Renal cortex interstitium (tissue), 11 donors: ENCODE data around the gene ITGB5. TPM values are rescaled to one million over a fixed set of nuclear protein-coding genes. Genes with fewer than 3 reads are reported as not detected.
"Not testable (repeated sequence)": the region's sequence is repeated elsewhere in the genome, so short reads cannot be mapped to it uniquely, and the experiment has no call there.

Experiments
- DNase-seq, 11 donors: peaks; one replicate each; pipeline ENCODE4 v3.0.0-alpha.2; 2013; ENCODE audit warnings: low read depth in 9 of 11, low spot score in 4 of 11; ENCODE audit errors: extremely low read depth in 1 of 11
- polyA plus RNA-seq, 3 donors: library from polyadenylated mRNA; unstranded; fragments of 120-200 nt; gene quantifications; one replicate each; pipeline ENCODE4 v1.2.1, GENCODE V29; 2013; ENCODE audit not compliant: insufficient read length in 3 of 3

Gene ITGB5
- polyA plus RNA-seq, 3 donors: 85.9 to 104 (median 99.4) TPM

- DNase-seq: no peak
These were observed 116.7 kb downstream of the ITGB5 start for GRCh38 chr3:124770336-124771082.

GRCh38 chr3:124769462-124769861 is 117.7 kb downstream of the ITGB5 start:
- DNase-seq: no peak

DNA sequence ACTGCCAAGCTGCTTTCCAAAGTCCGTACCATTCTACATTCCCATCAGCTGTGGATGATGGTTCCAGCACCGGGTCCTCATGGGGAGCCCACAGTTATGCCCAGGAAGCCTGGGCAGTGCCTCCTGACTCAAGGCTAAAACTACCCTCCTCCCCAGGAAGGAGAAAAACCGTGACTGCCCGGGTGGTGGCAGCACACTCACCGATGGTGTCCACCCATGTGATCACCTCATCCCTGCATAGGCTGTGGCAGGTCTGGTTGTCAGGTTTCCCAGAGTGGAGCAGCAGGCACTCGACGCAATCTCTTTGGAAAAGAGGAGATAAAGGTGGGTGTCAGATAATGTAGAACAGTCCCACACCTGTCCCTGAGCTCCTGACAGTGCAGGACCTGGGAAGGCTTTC is 118.4 kb downstream of the ITGB5 start:
- DNase-seq: no peak

DNA sequence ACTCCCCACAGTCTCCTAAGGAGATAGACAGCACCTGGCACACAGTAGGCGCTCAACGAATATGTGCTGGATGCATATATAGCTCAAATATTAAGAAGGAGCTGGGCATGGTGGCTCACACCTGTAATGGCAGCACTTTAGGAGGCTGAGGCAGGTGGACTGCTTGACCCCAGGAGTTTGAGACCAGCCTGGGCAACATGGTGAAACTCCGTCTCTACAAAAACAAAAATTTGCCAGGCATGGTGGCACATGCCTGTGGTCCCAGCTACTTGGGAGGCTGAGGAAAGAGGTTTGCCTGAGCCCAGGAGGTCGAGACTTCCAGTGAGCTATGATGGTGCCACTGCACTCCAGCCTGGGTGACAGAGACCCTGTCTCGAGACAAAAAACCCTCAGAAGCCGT is 119.5 kb downstream of the ITGB5 start:
- DNase-seq: no peak

DNA sequence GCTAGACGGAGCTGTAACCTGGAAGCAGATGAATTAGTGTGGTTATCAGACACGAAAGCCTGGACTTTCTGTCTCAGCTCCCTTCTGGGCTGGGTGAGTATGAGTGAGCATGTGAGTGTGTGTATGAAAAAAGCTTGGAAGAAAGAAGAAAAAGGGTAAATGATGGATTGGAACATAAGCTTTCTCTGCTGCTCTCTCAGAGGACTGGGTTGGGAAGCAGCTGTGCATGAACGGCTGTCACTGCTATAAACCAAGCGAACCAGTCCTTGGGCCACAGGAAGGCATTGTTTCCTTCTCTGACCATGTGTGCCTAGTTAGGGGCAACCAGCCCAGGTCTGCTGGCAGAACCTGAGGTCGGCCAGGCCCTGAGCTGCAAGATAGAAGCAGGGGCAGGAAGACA is 119.9 kb downstream of the ITGB5 start:
- DNase-seq: no peak

GRCh38 chr3:124766113-124767095 is 120.8 kb downstream of the ITGB5 start:
- DNase-seq: no peak

- DNase-seq: no peak
These were observed 121.8 kb downstream of the ITGB5 start for GRCh38 chr3:124765197-124765840.

DNA sequence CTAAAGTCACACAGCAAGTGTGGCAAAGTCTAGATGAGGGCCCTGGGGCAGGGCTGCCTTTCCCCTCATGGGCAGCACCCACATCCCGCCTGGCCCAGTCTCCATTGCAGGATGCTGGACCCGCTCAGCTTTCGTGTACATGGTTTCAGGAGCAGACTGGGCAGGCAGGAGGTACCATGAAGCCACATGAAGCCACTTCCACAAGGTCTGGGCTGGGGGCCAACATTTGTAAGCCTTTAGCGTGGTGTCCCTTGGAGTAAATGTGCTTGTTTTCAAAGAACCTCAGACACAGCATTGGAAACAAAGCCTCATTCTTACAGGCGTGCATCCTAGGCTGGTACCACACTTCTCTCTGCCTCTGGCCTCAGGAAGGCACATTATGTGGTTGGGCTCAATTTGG is 122.4 kb downstream of the ITGB5 start:
- no peak for DNase-seq

- DNase-seq: no peak
These were observed 123.4 kb downstream of the ITGB5 start for GRCh38 chr3:124763644-124764358.

- DNase-seq: no peak
These were observed 124.0 kb downstream of the ITGB5 start for GRCh38 chr3:124763206-124763605.

- no peak for DNase-seq
These were observed 124.5 kb downstream of the ITGB5 start for GRCh38 chr3:124762661-124763011.

DNA sequence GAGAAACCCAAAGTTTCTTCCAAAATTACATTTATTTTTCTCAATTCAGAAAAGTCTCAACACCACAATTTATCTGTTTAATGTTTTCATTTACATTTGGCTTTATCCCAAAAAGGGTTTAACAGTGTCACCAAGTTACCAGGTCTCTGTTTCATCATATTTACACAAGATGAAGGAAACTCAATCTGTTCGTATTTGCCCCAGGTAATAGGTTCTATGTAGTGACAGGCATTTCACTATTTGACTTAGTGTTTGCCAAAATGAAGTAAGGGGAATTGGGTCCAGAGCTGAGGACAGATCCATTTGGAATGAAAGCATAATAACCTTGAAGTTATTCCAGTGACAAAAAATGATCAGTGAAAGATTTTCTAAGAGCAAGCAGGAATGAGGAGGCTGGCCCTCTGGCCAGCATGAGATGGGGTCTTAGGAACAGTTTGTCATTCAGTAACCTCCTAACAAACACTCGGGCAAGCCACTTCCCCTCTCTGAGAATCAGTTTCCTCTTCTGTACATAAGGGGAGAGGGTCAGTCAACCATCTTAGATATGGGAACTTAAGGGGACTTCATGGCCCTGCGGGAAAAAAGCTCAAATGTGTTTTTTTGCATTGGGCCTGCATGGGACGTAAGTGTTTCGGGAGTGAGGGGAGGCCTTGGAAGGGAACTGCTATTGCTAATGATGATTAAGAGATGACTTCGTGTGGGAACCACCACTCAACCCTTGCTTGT is 125.1 kb downstream of the ITGB5 start:
- no peak for DNase-seq

DNA sequence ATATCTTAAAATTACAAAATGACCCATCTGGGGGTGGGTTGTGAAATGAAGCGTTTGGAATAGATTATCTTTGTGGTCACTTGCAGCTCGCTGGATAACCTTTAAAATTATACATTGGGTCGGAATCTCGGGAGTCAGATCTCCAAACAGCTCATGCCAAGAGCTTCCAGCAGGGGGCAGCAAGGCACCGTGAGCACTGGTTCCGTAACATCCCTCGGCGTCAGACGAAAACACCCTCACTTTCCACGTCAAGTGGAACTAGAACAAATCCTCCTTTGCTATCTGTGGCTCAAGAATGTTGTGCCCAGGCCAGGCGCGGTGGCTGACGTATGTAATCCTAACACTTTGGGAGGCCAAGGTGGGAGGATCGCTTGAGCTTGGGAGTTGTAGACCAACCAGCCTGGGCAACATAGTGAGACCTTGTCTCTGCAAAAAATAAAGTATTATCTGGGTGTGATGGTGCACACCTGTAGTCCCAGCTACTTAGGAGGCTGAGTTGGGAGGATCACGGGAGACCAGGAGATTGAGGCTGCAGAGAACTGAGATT is 125.8 kb downstream of the ITGB5 start:
- DNase-seq: peak in 5 of 11 donors; percentile 57 to 76 (median 68)

DNA sequence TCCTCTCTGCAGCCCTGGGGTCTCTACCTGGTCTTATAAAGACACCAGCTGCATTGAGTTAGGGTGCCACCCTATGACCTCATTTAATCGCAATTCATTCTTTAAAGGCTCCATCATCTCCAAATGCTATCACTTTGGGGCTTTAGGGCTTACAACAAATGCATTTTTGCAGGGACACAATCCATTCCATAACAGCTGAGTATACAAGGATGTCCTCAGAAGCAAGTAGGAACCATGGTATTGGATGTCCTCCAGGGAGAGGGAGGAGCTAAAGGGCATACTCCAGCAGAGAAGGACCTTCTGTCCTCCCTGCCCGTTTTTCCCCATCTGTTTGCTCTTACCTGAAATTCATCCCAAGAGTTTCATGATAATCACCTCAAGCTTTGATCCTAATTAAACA is 126.6 kb downstream of the ITGB5 start:
- no peak for DNase-seq

DNA sequence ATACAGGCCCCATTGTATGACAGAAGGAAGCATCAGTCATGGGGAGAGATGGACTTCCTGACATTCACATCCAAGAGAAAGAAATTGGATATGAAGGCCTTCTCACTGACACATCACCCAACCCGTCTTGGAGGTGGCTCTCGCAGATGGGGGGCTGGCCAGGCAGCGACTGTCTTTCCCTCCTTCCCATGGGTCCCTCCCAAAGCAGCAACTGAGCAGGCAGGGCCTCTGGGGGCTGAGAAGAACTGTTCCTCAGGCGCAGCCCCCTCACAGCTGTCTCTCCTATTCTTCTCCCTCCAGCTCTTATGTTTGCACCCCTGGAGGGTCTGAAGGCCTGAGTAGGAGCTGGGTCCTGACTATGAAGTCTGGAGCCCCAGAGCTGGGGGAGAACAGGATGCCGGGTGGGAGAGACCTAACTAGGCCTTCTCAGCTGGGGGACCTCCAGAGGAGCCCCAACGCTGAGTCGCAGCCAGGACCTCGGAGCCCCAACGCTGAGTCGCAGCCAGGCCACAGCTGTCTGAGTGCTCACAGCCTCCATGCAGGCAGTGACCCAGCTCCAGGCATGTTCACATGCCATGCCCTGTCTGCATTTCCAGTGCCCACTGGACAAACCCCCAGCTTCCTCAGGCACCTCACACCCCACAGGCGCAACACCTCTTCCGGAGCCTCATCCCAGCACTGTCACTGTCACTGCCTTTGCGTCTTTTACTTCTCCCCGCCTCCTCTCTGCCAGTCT is 127.3 kb downstream of the ITGB5 start:
- DNase-seq: no peak

- DNase-seq: no peak
These were observed 128.1 kb downstream of the ITGB5 start for GRCh38 chr3:124758851-124759635.

DNA sequence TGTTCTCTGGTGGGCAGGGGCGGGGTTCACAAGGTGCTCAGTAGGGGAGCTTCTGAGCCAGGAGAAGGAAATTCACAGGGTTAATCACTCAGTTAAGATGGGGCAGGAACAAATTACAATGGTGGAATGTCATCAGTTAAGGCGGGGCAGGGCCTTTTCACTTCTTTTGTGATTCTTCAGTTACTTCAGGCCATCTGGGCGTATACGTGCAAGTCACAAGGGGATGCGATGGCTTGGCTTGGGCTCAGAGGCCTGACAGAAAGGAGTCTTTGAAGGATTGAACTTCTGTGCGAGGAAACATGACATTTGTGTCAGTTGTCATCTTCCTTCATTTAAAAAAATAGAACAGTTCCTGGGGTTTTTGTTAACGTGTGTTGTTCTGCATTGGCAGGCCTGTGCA is 129.2 kb downstream of the ITGB5 start:
- not testable (repeated sequence) for DNase-seq
